Keratinocyte (primary cell): ENCODE results near the gene ARG1.

Experiments
- EZH2 ChIP-seq: IDR thresholded peaks from one replicate; pipeline ENCODE4 v1.6.1; 2012; ENCODE audit warnings: inconsistent platforms, mild to moderate bottlenecking, low read length, moderate library complexity
- TF ChIP-seq, protein P1 (sequence below), 3 experiments: IDR thresholded peaks in 1 of 3; conservative IDR thresholded peaks in 1 of 3; optimal IDR thresholded peaks in 1 of 3; 2 replicates in 2 of 3; 3 replicates in 1 of 3; pipeline versions ENCODE3 to v1.5.1; 2011; ENCODE audit warnings: low read length in 3 of 3, mild to moderate bottlenecking in 3 of 3, moderate library complexity in 2 of 3, control low read depth in 1 of 3, inconsistent platforms in 1 of 3; ENCODE audit not compliant: insufficient read depth in 2 of 3; ENCODE audit errors: extremely low read depth in 1 of 3

DNA sequence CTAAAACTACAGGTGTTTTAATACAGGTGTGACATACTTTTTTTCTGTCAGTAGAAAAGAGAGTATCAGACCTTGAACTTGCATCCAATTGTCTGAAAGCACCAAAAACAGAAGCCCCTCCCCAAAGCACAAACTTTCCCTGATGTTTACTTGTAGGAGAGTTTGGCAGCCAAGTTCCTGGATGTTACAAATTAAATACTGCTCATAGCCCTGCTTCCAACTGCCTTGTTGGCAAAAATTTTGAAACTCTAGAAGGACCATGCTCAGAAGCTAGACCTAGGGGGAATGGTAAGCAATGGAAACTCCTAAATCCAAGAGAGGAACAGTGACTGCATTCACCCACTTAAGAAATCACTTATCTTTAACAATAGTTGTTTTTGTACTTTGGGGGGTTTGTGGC lies 17.0 kb upstream of the ARG1 start:
- TF ChIP-seq, protein P1, sequence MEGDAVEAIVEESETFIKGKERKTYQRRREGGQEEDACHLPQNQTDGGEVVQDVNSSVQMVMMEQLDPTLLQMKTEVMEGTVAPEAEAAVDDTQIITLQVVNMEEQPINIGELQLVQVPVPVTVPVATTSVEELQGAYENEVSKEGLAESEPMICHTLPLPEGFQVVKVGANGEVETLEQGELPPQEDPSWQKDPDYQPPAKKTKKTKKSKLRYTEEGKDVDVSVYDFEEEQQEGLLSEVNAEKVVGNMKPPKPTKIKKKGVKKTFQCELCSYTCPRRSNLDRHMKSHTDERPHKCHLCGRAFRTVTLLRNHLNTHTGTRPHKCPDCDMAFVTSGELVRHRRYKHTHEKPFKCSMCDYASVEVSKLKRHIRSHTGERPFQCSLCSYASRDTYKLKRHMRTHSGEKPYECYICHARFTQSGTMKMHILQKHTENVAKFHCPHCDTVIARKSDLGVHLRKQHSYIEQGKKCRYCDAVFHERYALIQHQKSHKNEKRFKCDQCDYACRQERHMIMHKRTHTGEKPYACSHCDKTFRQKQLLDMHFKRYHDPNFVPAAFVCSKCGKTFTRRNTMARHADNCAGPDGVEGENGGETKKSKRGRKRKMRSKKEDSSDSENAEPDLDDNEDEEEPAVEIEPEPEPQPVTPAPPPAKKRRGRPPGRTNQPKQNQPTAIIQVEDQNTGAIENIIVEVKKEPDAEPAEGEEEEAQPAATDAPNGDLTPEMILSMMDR (optimal IDR thresholded peaks at IDR 0.05 in 1 of 3, IDR thresholded peaks at IDR 0.05 in 1 of 3, conservative IDR thresholded peaks at IDR 0.05 in 1 of 3; ENCODE audit: extremely low read depth in 1 of 3, insufficient read depth in 2 of 3, low read length in 3 of 3), result no peak
- no peak for TF ChIP-seq EZH2
